ENCODE measurements around the gene EHMT1.

DNA sequence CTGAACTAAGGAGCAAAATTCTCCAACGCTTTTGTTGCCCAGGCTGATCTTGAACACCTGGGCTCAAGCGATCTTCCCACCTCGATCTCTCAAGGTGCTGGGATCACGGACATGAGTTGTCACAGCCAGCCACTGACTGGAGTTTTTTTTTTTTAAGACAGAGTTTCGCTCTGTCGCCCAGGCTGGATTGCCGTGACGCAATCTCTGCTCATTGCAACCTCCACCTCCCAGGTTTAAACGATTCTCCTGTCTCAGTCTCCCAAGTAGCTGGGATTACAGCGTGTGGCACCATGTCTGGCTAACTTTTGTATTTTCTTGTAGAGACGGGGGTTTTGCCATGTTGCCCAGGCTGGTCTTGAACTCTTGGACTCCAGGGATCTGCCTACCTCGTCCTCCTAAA is 58.2 kb downstream of the EHMT1 start:
- no peak for TF ChIP-seq TAF1 (IDR thresholded peaks at IDR 0.05; ENCODE audit: borderline replicate concordance, low read depth, low read length)
- TF ChIP-seq, protein P1, sequence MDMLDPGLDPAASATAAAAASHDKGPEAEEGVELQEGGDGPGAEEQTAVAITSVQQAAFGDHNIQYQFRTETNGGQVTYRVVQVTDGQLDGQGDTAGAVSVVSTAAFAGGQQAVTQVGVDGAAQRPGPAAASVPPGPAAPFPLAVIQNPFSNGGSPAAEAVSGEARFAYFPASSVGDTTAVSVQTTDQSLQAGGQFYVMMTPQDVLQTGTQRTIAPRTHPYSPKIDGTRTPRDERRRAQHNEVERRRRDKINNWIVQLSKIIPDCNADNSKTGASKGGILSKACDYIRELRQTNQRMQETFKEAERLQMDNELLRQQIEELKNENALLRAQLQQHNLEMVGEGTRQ (IDR thresholded peaks at IDR 0.05; ENCODE audit: borderline replicate concordance, low read depth, low read length), result no peak
- TF ChIP-seq, protein P2, sequence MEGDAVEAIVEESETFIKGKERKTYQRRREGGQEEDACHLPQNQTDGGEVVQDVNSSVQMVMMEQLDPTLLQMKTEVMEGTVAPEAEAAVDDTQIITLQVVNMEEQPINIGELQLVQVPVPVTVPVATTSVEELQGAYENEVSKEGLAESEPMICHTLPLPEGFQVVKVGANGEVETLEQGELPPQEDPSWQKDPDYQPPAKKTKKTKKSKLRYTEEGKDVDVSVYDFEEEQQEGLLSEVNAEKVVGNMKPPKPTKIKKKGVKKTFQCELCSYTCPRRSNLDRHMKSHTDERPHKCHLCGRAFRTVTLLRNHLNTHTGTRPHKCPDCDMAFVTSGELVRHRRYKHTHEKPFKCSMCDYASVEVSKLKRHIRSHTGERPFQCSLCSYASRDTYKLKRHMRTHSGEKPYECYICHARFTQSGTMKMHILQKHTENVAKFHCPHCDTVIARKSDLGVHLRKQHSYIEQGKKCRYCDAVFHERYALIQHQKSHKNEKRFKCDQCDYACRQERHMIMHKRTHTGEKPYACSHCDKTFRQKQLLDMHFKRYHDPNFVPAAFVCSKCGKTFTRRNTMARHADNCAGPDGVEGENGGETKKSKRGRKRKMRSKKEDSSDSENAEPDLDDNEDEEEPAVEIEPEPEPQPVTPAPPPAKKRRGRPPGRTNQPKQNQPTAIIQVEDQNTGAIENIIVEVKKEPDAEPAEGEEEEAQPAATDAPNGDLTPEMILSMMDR (IDR thresholded peaks at IDR 0.05), result no peak
- TF ChIP-seq FOXJ3 (CRISPR knock-in tag; IDR thresholded peaks at IDR 0.05), result no peak
- no peak for TF ChIP-seq POLR2AphosphoS5 (IDR thresholded peaks at IDR 0.05; ENCODE audit: low read depth, low read length)
- no peak for TF ChIP-seq EZH2phosphoT487 (IDR thresholded peaks at IDR 0.05; ENCODE audit: borderline replicate concordance, low read depth)
- no peak for TF ChIP-seq EP300 (IDR thresholded peaks at IDR 0.05; ENCODE audit: borderline replicate concordance in 1 of 2, low read depth in 1 of 2, low read length in 1 of 2)
- no peak for TF ChIP-seq MEF2A (IDR thresholded peaks at IDR 0.05; ENCODE audit: borderline replicate concordance, low read depth)
- TF ChIP-seq, protein P3, sequence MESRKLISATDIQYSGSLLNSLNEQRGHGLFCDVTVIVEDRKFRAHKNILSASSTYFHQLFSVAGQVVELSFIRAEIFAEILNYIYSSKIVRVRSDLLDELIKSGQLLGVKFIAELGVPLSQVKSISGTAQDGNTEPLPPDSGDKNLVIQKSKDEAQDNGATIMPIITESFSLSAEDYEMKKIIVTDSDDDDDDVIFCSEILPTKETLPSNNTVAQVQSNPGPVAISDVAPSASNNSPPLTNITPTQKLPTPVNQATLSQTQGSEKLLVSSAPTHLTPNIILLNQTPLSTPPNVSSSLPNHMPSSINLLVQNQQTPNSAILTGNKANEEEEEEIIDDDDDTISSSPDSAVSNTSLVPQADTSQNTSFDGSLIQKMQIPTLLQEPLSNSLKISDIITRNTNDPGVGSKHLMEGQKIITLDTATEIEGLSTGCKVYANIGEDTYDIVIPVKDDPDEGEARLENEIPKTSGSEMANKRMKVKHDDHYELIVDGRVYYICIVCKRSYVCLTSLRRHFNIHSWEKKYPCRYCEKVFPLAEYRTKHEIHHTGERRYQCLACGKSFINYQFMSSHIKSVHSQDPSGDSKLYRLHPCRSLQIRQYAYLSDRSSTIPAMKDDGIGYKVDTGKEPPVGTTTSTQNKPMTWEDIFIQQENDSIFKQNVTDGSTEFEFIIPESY (IDR thresholded peaks at IDR 0.05; ENCODE audit: borderline replicate concordance, low read depth), result no peak
- TF ChIP-seq, protein P4, sequence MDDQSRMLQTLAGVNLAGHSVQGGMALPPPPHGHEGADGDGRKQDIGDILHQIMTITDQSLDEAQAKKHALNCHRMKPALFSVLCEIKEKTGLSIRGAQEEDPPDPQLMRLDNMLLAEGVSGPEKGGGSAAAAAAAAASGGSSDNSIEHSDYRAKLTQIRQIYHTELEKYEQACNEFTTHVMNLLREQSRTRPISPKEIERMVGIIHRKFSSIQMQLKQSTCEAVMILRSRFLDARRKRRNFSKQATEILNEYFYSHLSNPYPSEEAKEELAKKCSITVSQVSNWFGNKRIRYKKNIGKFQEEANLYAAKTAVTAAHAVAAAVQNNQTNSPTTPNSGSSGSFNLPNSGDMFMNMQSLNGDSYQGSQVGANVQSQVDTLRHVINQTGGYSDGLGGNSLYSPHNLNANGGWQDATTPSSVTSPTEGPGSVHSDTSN (IDR thresholded peaks at IDR 0.05), result no peak
- TF ChIP-seq JUND (IDR thresholded peaks at IDR 0.05), result no peak
- TF ChIP-seq TCF12 (IDR thresholded peaks at IDR 0.05), result no peak
- TF ChIP-seq ELF1 (IDR thresholded peaks at IDR 0.05), result no peak
